GM12865 (cell line): Measurements from ENCODE around the gene FXYD5.

ENCODE experiments used
- DNase-seq: peaks from one replicate; pipeline ENCODE4 v3.0.0; 2010; ENCODE audit warnings: low read depth
- H3K4me3 ChIP-seq: 2 replicates; pipeline ENCODE4 v1.5.1; 2011; ENCODE audit warnings: mild to moderate bottlenecking, low read depth, low read length, control low read depth
- TF ChIP-seq, protein P1 (sequence below): IDR thresholded peaks from 2 replicates; pipeline ENCODE4 v1.5.1; 2011; ENCODE audit warnings: low read length, control low read depth, low read depth, inconsistent platforms; ENCODE audit not compliant: insufficient read depth; ENCODE audit errors: missing control alignments

FXYD5 gene

DNA sequence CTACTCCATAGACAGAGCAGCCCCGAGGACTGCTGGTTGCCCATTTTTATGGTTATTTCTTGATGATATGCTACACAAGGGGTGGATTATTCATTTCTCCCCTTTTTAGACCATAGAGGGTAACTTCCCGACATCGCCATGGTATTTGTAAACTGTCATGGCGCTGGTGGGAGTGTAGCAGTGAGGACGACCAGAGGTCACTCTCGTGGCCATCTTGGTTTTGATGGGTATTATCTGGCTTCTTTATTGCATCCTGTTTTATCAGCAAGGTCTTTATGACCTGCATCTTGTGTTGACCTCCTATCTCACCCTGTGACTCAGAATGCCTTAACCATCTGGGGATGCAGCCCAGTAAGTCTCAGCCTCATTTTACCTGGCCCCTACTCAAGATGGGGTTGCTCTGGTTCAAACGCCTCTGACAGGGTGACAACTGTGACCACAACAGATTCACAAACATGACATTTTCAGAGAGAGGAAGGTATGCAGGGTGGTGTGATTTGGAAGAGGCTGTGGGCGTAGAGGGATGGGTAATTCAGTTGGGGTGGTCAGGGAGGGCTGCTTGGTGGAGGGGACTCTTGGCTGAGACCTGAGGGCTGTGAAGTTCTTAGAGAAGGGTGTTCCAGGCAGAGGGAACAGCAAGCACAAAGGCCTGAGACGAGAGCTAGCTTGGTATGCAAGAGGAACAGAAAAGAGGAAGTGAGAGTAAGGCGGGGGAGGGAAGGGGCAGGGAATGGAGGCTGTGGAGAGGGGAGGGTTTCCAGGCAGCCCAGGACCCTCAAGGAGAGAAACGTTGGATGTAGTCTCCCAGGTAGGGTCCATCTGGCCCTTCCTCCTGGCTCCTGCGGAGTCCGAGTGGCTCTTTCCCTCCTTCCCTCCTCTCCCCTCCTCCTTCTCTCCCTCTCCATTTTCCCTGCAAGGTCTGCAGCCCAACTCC is 50.5 kb downstream of the FXYD5 start:
- H3K4me3 ChIP-seq: no peak overlapping the region
- TF ChIP-seq, protein P1, sequence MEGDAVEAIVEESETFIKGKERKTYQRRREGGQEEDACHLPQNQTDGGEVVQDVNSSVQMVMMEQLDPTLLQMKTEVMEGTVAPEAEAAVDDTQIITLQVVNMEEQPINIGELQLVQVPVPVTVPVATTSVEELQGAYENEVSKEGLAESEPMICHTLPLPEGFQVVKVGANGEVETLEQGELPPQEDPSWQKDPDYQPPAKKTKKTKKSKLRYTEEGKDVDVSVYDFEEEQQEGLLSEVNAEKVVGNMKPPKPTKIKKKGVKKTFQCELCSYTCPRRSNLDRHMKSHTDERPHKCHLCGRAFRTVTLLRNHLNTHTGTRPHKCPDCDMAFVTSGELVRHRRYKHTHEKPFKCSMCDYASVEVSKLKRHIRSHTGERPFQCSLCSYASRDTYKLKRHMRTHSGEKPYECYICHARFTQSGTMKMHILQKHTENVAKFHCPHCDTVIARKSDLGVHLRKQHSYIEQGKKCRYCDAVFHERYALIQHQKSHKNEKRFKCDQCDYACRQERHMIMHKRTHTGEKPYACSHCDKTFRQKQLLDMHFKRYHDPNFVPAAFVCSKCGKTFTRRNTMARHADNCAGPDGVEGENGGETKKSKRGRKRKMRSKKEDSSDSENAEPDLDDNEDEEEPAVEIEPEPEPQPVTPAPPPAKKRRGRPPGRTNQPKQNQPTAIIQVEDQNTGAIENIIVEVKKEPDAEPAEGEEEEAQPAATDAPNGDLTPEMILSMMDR: no peak

DNA sequence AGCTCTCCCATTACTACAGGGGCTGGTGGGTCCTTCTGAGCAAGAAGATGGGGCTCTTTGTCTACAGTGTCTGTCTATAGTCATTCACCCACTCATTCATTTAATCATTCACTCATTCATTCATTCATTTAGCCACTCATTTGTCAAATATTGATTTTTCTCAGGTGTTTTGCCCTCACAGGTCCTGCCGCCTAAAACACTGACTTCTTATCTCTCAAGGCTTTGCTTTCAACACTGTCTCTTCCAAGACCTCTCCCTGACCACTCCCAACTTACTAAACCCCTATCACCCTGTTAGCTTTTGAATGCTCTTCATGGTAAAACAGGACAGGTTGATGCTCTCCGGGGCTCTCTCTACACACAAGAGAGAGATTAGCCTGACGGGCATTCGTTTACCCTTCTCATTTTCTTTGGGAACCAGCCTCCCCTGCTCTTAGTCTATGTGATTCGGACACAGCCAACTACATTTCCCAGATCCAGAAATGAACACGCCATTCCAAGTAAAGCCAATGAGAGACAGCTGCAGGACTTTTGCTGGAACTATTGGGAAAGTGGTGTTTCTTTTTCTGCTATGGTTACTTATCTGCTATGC is 51.3 kb downstream of the FXYD5 start:
- TF ChIP-seq, protein P1: no peak
- DNase-seq: peak; percentile 31
- H3K4me3 ChIP-seq: peak overlapping the region; percentile 3; the same call in 1 of the 2 replicates

More for the DNA sequence above, 50.5 kb downstream of the FXYD5 start:
- DNase-seq: peak; percentile 90

DNA sequence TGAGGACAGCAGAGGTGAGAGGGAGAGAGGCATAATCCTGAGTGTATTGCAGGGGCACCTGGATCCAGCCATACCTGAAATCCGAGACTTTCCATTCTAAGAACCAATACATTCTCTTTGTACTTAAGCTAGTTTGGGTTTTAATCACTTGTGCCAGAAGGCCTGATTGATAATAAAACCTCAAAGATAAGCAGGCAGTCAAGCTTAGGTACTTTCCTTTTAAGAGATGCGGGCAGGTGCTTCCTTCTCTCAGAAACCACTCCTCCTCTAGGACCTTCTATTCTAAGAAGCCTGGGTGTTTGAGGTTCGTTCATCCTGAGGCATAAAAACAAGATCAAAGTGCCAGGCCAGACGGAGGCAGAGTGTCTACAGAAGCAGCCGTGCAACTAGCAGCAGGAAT is 51.8 kb downstream of the FXYD5 start:
- H3K4me3 ChIP-seq: peak overlapping the region; percentile 3; the same call in 1 of the 2 replicates
- DNase-seq: peak; percentile 80
- TF ChIP-seq, protein P1: no peak

DNA sequence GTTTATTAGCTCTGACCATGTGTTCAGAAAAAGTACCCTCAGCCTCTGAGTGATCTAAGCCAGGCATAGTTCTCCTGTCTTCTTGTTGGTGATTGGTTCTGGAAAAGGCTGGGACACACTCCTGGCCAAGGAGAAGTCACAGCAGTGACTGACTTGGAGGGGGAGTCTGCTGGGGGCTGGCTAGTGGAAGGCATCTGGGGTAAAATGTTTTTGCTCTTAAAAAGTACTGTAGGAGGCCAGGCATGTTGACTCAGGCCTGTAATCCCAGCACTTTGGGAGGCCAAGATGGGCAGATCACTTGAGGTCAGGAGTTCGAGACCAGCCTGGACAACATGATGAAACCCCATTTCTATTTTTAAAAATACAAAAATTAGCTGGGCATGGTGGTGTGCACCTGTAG is 52.3 kb downstream of the FXYD5 start:
- TF ChIP-seq, protein P1: no peak
- no peak for DNase-seq
- H3K4me3 ChIP-seq: no peak overlapping the region

DNA sequence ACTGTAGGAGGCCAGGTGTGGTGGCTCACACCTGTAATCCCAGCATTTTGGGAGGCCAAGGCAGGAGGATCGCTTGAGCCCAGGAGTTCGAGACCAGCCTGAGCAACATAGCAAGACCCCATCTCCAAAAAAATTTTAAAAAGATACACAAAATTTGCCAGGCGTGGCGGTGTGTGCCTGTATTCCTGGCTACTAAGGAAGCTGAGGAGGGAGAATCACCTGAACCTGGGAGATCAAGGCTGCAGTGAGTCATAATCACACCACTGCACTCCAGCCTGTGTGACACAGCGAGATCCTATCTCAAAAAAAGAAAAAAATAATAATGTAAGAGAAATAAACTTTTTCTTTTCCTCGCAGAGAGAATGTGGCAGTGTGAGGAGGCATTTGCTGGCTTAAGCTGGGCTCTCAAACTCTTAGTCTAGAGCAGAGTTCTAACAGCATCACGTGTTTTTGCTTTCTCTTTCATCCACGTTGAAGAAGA is 52.9 kb downstream of the FXYD5 start:
- no peak overlapping the region for H3K4me3 ChIP-seq
- TF ChIP-seq, protein P1: no peak
- no peak for DNase-seq

GRCh38 chr19:35208121-35208520 is 53.6 kb downstream of the FXYD5 start:
- TF ChIP-seq, protein P1: no peak
- no peak for DNase-seq
- H3K4me3 ChIP-seq: no peak overlapping the region

DNA sequence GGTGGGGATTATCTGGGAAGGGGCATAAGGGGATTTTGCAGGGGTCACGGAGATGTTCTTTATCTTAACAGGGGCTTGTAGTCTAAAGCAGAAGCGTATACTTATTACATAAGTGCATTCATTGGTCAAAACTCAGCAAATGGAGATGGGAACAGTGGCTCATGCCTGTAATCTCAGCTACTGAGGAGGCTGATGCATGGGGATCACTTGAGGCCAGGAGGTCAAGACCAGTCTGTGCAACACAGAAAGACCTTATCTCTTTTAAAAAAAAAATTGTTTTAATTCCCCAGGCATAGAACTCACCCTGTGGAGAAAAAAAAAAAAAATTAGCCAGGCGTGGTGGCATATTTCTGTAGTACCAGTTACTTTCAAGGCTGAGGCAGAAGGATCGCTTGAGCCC is 55.1 kb downstream of the FXYD5 start:
- DNase-seq: no peak
- TF ChIP-seq, protein P1: no peak
- H3K4me3 ChIP-seq: no peak overlapping the region
